ENCODE results near the gene BAK1. TPM values are rescaled to one million over a fixed set of nuclear protein-coding genes. Genes with fewer than 3 reads are reported as not detected.

Gene BAK1
- total RNA-seq, 1 experiment from 2014 or later: 31.5 TPM

DNA sequence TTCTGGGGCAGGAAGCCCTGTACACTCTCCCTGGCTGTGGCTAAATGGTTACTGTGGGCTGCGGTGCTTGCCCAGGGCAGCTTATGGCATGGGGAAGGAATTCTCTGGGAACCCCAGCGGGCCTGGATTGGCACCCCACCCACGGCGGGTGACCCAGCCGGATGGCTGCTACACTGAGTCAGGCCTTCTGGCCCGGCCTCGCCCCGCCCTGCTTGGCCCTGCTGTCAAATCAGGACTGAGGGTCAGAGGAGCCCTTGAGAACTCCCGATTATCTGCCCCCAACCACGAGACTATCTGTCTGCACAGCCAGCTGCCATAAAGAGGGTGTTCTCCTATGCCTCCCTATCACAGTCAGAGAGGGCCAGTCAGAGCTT is 33.7 kb upstream of the BAK1 start:
- Histone ChIP-seq H3K4me1 (ENCODE audit: control insufficient read depth, insufficient read depth, low read length) (peaks cover 30% of the 10 kb centered on the region), H3K4me3 (ENCODE audit: low read depth in 2 of 2, low read length in 2 of 2) (no peak overlapping the region), H3K9me3 (ENCODE audit: control insufficient read depth, insufficient read depth, low read depth, low read length) (no peaks in the 10 kb centered on the region), H3K27ac (ENCODE audit: low read length) (peak overlapping the region; percentile 29; the same call in 1 of the 2 replicates), H3K36me3 (ENCODE audit: control insufficient read depth, insufficient read depth, low read length) (no peaks in the 10 kb centered on the region), H3K27me3 (ENCODE audit: control insufficient read depth, insufficient read depth, low read length) (no peaks in the 10 kb centered on the region)
- CTCF ChIA-PET: no interaction called here
- DNase-seq (ENCODE audit: low read depth, low spot score) (no peak), ATAC-seq (peak; percentile 56)
- no TSS peak for BruUV-seq (replicated peaks)
- TF ChIP-seq, protein P1, sequence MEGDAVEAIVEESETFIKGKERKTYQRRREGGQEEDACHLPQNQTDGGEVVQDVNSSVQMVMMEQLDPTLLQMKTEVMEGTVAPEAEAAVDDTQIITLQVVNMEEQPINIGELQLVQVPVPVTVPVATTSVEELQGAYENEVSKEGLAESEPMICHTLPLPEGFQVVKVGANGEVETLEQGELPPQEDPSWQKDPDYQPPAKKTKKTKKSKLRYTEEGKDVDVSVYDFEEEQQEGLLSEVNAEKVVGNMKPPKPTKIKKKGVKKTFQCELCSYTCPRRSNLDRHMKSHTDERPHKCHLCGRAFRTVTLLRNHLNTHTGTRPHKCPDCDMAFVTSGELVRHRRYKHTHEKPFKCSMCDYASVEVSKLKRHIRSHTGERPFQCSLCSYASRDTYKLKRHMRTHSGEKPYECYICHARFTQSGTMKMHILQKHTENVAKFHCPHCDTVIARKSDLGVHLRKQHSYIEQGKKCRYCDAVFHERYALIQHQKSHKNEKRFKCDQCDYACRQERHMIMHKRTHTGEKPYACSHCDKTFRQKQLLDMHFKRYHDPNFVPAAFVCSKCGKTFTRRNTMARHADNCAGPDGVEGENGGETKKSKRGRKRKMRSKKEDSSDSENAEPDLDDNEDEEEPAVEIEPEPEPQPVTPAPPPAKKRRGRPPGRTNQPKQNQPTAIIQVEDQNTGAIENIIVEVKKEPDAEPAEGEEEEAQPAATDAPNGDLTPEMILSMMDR (IDR thresholded peaks at IDR 0.05): no peak
- TF ChIP-seq TCF7L2 (IDR thresholded peaks at IDR 0.05; ENCODE audit: low read depth, low read length) (no peak), SIN3A (IDR thresholded peaks at IDR 0.05; ENCODE audit: borderline replicate concordance, insufficient read depth, low read depth, low read length) (no peak), POLR2AphosphoS5 (IDR thresholded peaks at IDR 0.05; ENCODE audit: low read depth, low read length) (no peak)
- TF ChIP-seq, protein P2, sequence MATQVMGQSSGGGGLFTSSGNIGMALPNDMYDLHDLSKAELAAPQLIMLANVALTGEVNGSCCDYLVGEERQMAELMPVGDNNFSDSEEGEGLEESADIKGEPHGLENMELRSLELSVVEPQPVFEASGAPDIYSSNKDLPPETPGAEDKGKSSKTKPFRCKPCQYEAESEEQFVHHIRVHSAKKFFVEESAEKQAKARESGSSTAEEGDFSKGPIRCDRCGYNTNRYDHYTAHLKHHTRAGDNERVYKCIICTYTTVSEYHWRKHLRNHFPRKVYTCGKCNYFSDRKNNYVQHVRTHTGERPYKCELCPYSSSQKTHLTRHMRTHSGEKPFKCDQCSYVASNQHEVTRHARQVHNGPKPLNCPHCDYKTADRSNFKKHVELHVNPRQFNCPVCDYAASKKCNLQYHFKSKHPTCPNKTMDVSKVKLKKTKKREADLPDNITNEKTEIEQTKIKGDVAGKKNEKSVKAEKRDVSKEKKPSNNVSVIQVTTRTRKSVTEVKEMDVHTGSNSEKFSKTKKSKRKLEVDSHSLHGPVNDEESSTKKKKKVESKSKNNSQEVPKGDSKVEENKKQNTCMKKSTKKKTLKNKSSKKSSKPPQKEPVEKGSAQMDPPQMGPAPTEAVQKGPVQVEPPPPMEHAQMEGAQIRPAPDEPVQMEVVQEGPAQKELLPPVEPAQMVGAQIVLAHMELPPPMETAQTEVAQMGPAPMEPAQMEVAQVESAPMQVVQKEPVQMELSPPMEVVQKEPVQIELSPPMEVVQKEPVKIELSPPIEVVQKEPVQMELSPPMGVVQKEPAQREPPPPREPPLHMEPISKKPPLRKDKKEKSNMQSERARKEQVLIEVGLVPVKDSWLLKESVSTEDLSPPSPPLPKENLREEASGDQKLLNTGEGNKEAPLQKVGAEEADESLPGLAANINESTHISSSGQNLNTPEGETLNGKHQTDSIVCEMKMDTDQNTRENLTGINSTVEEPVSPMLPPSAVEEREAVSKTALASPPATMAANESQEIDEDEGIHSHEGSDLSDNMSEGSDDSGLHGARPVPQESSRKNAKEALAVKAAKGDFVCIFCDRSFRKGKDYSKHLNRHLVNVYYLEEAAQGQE (IDR thresholded peaks at IDR 0.05; ENCODE audit: insufficient read depth in 1 of 2, low read depth in 2 of 2, low read length in 1 of 2): no peak
- in situ Hi-C loops (cut with HindIII; ENCODE audit: low pct_unique_long_range_greater_than_20kb, low sequenced_read_pairs): no loop called here
- intact Hi-C loops (cut with micrococcal nuclease; ENCODE audit: unreplicated experiment): no loop called here
- POLR2A ChIA-PET: no interaction called here

DNA sequence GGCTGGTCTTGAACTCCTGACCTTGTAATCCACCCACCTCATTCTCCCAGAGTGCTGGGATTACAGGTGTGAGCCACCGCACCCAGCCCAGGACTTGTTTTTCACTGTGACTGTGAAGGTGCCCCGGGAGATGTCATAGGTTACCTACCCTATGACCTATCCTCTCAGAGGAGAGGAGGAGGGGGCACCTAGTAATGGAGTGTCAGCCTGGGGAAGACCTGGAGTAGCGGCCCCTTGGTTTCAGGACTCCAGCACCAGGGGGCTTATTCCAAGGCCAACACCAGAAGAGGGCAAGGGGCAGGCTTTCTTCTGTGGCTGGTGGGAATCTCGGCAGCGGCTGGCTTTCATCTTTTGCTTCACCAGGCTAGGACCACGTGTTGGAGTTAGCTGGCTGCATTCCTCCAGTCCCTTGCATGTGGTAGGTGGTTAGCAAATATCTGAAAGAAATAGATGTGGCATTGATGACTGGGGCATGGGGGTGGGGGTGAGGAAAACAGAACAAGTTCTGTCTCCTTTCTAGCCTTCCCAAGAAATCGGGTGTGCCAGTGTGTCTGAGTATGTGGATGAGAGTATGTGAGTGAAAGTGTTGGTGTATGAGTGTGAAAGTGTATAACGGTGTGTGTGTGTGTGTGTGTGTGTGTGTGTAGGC is 33.2 kb upstream of the BAK1 start:
- ATAC-seq: 0 out of 2 replicates have a peak, but pooled peaks have one; percentile 3
- POLR2A ChIA-PET: no interaction called here

More for the DNA sequence above, 33.2 kb upstream of the BAK1 start:
- no TSS peak for BruUV-seq (replicated peaks)
- CTCF ChIA-PET: interaction anchor here (0.6 kb wide), 1 partner anchor 343 kb away, joined by 4 read pairs; no protein-coding TSS in a partner anchor
- no peak overlapping the region for H3K4me3 ChIP-seq (ENCODE audit: low read depth in 2 of 2, low read length in 2 of 2)
- H3K27me3 ChIP-seq (ENCODE audit: control insufficient read depth, insufficient read depth, low read length): no peaks in the 10 kb centered on the region
- H3K4me1 ChIP-seq (ENCODE audit: control insufficient read depth, insufficient read depth, low read length): peaks cover 34% of the 10 kb centered on the region
- in situ Hi-C loops (cut with HindIII; ENCODE audit: low pct_unique_long_range_greater_than_20kb, low sequenced_read_pairs): no loop called here
- no peak for DNase-seq (ENCODE audit: low read depth, low spot score)
- intact Hi-C loops (cut with micrococcal nuclease; ENCODE audit: unreplicated experiment): no loop called here
- peak overlapping the region; percentile 15; the same call in 1 of the 2 replicates for H3K27ac ChIP-seq (ENCODE audit: low read length)
- H3K9me3 ChIP-seq (ENCODE audit: control insufficient read depth, insufficient read depth, low read depth, low read length): no peaks in the 10 kb centered on the region
- no peaks in the 10 kb centered on the region for H3K36me3 ChIP-seq (ENCODE audit: control insufficient read depth, insufficient read depth, low read length)
- TF ChIP-seq TCF7L2 (IDR thresholded peaks at IDR 0.05; ENCODE audit: low read depth, low read length) (peak; percentile 20; the same call in 1 of the 2 replicates), SIN3A (IDR thresholded peaks at IDR 0.05; ENCODE audit: borderline replicate concordance, insufficient read depth, low read depth, low read length) (no peak)
